Peyer's patch (tissue), 4 donors: Measurements from ENCODE around the gene SH2D3A.

Source experiments
- POLR2A ChIP-seq, 2 donors: fragments of 450-650 bp; IDR thresholded peaks; one replicate each; pipeline ENCODE4 v1.5.1; 2017; ENCODE audit warnings: antibody characterized with exemption in 2 of 2, mild to moderate bottlenecking in 2 of 2, moderate library complexity in 2 of 2
- TF ChIP-seq, protein P1 (sequence below), 6 experiments: fragments of 450-650 bp in 4 of 6; fragments of 200-600 bp in 2 of 6; sonication (generic) in 1 of 6; IDR thresholded peaks; one replicate each; pipeline ENCODE4 v1.5.1; 2017 to 2019; ENCODE audit warnings: antibody characterized with exemption in 6 of 6, mild to moderate bottlenecking in 3 of 6, moderate library complexity in 1 of 6

DNA sequence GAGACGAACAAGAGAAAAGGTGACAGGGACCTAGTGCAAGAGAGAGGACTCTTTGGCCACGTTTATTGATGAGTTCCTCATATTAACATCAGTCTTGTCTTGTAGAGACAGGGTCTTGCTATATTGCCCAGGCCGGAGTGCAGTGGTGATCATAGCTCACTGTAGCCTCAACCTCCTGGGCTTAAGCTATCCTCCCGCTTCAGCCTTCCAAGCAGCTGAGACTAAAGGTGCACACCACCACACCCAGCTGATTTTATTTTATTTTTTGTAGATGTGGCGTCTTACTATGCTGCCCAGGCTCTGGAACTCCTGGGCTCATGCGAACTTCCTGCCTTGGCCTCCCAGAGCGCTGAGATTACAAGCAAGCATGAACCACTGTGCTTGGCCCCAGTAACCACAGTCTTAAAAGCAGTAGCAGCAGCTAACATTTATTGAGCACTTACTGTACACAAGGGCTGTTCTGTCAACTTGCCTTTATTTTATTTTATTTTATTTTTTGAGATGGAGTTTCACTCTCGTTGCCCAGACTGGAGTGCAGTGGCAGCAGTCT lies 1.1 kb upstream of the SH2D3A start:
- TF ChIP-seq POLR2A (IDR thresholded peaks at IDR 0.05) = no peak
- TF ChIP-seq, protein P1, sequence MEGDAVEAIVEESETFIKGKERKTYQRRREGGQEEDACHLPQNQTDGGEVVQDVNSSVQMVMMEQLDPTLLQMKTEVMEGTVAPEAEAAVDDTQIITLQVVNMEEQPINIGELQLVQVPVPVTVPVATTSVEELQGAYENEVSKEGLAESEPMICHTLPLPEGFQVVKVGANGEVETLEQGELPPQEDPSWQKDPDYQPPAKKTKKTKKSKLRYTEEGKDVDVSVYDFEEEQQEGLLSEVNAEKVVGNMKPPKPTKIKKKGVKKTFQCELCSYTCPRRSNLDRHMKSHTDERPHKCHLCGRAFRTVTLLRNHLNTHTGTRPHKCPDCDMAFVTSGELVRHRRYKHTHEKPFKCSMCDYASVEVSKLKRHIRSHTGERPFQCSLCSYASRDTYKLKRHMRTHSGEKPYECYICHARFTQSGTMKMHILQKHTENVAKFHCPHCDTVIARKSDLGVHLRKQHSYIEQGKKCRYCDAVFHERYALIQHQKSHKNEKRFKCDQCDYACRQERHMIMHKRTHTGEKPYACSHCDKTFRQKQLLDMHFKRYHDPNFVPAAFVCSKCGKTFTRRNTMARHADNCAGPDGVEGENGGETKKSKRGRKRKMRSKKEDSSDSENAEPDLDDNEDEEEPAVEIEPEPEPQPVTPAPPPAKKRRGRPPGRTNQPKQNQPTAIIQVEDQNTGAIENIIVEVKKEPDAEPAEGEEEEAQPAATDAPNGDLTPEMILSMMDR (IDR thresholded peaks at IDR 0.05) = no peak
